Adrenal gland (tissue), 12 donors: Measurements from ENCODE around the gene MSH5. TPM values are rescaled to one million over a fixed set of nuclear protein-coding genes. Genes with fewer than 3 reads are reported as not detected.

Experiments used
- DNase-seq, 7 donors: peaks; one replicate each; pipeline ENCODE4 v3.0.0-alpha.2; 2019 to 2020
- H3K27ac ChIP-seq, 5 donors: fragments of 200-600 bp; sonication (generic) in 4 of 5; 1 replicate in 3 of 5; 2 replicates in 2 of 5; pipeline versions ENCODE4 v1.5.1 to v1.8.0; 2016 to 2020; ENCODE audit warnings: mild to moderate bottlenecking in 1 of 5
- H3K27me3 ChIP-seq: fragments of 200-600 bp; 2 replicates; pipeline ENCODE4 v1.8.0; 2021
- H3K36me3 ChIP-seq, 2 donors: fragments of 200-600 bp; replicated peaks in 1 of 2; 1 replicate in 1 of 2; 2 replicates in 1 of 2; pipeline versions ENCODE4 v1.5.1 to v1.8.0; 2018 to 2022
- H3K4me1 ChIP-seq, 2 donors: fragments of 200-600 bp; replicated peaks in 1 of 2; 1 replicate in 1 of 2; 2 replicates in 1 of 2; pipeline versions ENCODE4 v1.5.1 to v1.8.0; 2018 to 2021
- H3K4me3 ChIP-seq, 4 donors: fragments of 200-600 bp; sonication (generic) in 3 of 4; one replicate each; pipeline ENCODE4 v1.5.1; 2016 to 2018
- H3K9me3 ChIP-seq, 3 donors: fragments of 200-600 bp; sonication (generic) in 1 of 3; replicated peaks in 1 of 3; 1 replicate in 2 of 3; 2 replicates in 1 of 3; pipeline versions ENCODE4 v1.5.1 to v1.8.0; 2016 to 2021
- POLR2A ChIP-seq, 2 donors: fragments of 450-650 bp; IDR thresholded peaks; one replicate each; pipeline ENCODE4 v1.6.1; 2017; ENCODE audit warnings: antibody characterized with exemption in 2 of 2, mild to moderate bottlenecking in 2 of 2, moderate library complexity in 1 of 2
- WGBS, 4 donors: extraction: QIAGEN DNeasy Blood & Tissue Kit in 2 of 4; methylation state at CpG; one replicate each; pipeline versions ENCODE4 v1.1.5 to v1.1.7; 2013 to 2017; 5-methylcytosine and 5-hydroxymethylcytosine counted together
- intact Hi-C, 2 donors: fragments of 100-400 bp; cut with DNase I; formaldehyde crosslinking; loops; one replicate each; pipeline versions ENCODE4 v1.14.1 to v1.15.0; 2022 to 2023
- polyA plus RNA-seq, 3 donors: library from polyadenylated mRNA; stranded (reverse); fragments of 200-250 nt in 2 of 3; fragments of 350-450 nt in 1 of 3; fragmentation: Illumina TruSeq in 1 of 3; extraction: RNeasy Lipid Tissue Mini Kit (QIAGEN cat#74804) in 1 of 3; gene quantifications; one replicate each; pipeline ENCODE4 v1.2.3, GENCODE V29; 2013 to 2014
- total RNA-seq, 9 donors: library from RNA; depleted of rRNA in 4 of 9; stranded (reverse); fragments of >200 nt in 4 of 9; fragments of 120-200 nt in 1 of 9; fragmentation: NEBNext Ultra II Directional in 1 of 9; extraction: Animal tissue kit (Norgen Biotek cat#: 25700) in 1 of 9; gene quantifications; one replicate each; pipeline versions ENCODE4 v1.1.0 to v1.2.4, GENCODE V29; 2013 to 2023
- TF ChIP-seq, protein P1 (sequence below), 6 experiments: fragments of 450-650 bp in 4 of 6; fragments of 200-600 bp in 2 of 6; sonication (generic) in 1 of 6; IDR thresholded peaks; 1 replicate in 5 of 6; 2 replicates in 1 of 6; pipeline versions ENCODE4 v1.5.1 to v1.8.0; 2016 to 2021; ENCODE audit warnings: antibody characterized with exemption in 6 of 6, mild to moderate bottlenecking in 2 of 6, moderate library complexity in 1 of 6
- donor health status: healthy with polysubstance abuse.
- donor health status: Bipolar disorder and iron deficiency.
- donor health status: DM: yes; HTN: yes; CAD: no.
- donor health status: DM: no; HTN: no; CAD: no.
- donor health status: DM: no; HTN: no; CAD: no.
- donor health status: DM: yes; HTN: yes; CAD: no.

The MSH5 gene
- total and polyA plus RNA-seq, 12 donors: 3.0 to 24.5 (median 6.4) TPM

DNA sequence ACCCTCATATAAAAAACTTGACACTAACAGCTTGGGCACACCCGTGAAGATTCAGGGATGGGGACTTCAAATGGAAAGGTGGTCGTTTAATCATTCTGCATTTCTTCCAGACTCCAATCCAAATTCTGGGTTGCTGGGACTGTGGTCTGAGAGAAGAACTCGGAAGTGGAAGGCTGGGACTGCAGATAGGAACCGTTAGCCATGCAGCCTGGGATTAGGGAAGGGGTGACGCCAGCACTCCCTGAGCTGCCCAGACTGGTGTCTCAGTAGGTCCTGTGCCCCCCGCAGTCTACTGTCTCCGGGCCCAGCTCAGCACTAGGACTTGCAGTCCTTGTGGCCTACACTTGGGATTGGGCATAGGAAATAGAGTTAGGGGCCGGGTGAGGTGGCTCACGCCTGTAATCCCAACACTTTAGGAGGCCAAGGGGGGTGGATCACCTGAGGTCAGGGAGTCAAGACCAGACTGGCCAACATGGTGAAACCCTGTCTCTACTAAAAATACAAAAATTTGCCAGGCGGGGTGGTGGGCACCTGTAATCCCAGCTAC, 3.0 kb upstream of the MSH5 start:
- WGBS, 4 donors: 36 to 45% (median 42%) methylated on average over 9 to 10 of the region's 10 CpGs
- DNase-seq: no peak
- no peaks in the 10 kb centered on the region for H3K9me3 ChIP-seq
- TF ChIP-seq, protein P1, sequence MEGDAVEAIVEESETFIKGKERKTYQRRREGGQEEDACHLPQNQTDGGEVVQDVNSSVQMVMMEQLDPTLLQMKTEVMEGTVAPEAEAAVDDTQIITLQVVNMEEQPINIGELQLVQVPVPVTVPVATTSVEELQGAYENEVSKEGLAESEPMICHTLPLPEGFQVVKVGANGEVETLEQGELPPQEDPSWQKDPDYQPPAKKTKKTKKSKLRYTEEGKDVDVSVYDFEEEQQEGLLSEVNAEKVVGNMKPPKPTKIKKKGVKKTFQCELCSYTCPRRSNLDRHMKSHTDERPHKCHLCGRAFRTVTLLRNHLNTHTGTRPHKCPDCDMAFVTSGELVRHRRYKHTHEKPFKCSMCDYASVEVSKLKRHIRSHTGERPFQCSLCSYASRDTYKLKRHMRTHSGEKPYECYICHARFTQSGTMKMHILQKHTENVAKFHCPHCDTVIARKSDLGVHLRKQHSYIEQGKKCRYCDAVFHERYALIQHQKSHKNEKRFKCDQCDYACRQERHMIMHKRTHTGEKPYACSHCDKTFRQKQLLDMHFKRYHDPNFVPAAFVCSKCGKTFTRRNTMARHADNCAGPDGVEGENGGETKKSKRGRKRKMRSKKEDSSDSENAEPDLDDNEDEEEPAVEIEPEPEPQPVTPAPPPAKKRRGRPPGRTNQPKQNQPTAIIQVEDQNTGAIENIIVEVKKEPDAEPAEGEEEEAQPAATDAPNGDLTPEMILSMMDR (IDR thresholded peaks at IDR 0.05): no peak
- no peak for TF ChIP-seq POLR2A (IDR thresholded peaks at IDR 0.05)
- peaks cover 0 to 22% of the 10 kb centered on the region in 2 donors for H3K36me3 ChIP-seq
- peaks cover 18 to 69% of the 10 kb centered on the region in 2 donors for H3K4me1 ChIP-seq
- peak overlapping the region in 1 of 4 donors; percentile 92 for H3K4me3 ChIP-seq
- H3K27me3 ChIP-seq: no peaks in the 10 kb centered on the region
- H3K27ac ChIP-seq: peak overlapping the region in 4 of 5 donors; percentile 59 to 98 (median 84)
- intact Hi-C loops: loop anchor here in 1 of 2 donors (10.0 kb wide), 1 partner anchor 1678 kb away; the partner anchor contains the start of genes CUTA and PHF1

DNA sequence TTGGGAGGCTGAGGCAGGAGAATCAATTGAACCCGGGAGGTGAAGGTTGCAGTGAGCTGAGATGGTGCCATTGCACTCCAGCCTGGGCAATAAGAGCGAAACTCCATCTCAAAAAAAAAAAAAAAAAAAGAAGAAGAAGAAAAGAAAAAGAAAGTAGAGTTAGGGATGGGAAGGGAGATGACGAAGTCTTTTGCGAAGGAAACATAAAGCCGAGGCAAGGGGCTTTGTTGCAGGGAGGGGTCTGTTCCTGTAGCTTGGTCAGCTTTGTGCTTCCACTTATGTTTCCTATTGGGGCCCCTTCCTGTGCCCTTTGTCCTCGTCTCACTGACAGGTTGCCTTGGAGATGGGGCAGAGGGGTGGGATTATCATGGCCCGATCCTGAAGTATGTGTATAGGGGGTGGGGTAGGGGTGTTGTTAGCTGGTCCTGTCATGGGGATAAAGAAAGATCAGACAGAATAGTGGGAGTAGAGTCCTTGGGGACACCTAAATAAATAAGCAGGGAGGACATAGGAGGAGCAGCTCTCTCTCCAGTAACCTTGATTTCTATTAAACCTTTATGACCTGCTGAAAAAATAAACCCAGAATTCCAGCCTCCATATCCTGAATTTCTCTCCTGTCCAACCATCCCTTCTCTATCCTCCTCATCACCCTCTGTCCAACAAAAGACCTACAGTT, 2.4 kb upstream of the MSH5 start:
- H3K4me3 ChIP-seq: peak overlapping the region in 1 of 4 donors; percentile 92
- intact Hi-C loops: loop anchor here in 1 of 2 donors (10.0 kb wide), 1 partner anchor 1677 kb away; the partner anchor contains the start of genes CUTA and PHF1

GRCh38 chr6:31737991-31738979, 1.5 kb upstream of the MSH5 start:
- Histone ChIP-seq H3K4me3 (no peak overlapping the region), H3K27me3 (no peaks in the 10 kb centered on the region), H3K36me3 (peaks cover 0 to 8% of the 10 kb centered on the region in 2 donors), H3K4me1 (peaks cover 18 to 55% of the 10 kb centered on the region in 2 donors), H3K27ac (peak overlapping the region in 3 of 5 donors; percentile 52 to 98 (median 88)), H3K9me3 (no peaks in the 10 kb centered on the region)
- WGBS, 4 donors: 31 to 32% (median 31%) methylated on average over 6 of the region's 6 CpGs
- DNase-seq: peak in 4 of 7 donors; percentile 37 to 60 (median 53)
- TF ChIP-seq POLR2A (IDR thresholded peaks at IDR 0.05): no peak
- TF ChIP-seq, protein P1 (IDR thresholded peaks at IDR 0.05): no peak
- intact Hi-C loops: loop anchor here in 1 of 2 donors (10.0 kb wide), 1 partner anchor 1677 kb away; the partner anchor contains the start of genes CUTA and PHF1

More for the DNA sequence above, 2.4 kb upstream of the MSH5 start:
- WGBS, 4 donors: 47 to 48% (median 47%) methylated on average over 7 of the region's 7 CpGs
- Histone ChIP-seq H3K4me1 (peaks cover 18 to 63% of the 10 kb centered on the region in 2 donors), H3K27ac (peak overlapping the region in 4 of 5 donors; percentile 22 to 98 (median 70)), H3K9me3 (no peaks in the 10 kb centered on the region), H3K27me3 (no peaks in the 10 kb centered on the region), H3K36me3 (peaks cover 0 to 16% of the 10 kb centered on the region in 2 donors)
- DNase-seq: no peak
- TF ChIP-seq POLR2A (IDR thresholded peaks at IDR 0.05): no peak
- TF ChIP-seq, protein P1 (IDR thresholded peaks at IDR 0.05): no peak
